Vagina (tissue), 2 donors: ENCODE results near the gene SCFD2. TPM values are rescaled to one million over a fixed set of nuclear protein-coding genes. Genes with fewer than 3 reads are reported as not detected.

Experiments
- DNase-seq, 2 donors: peaks; one replicate each; pipeline ENCODE4 v3.0.0-alpha.2; 2017; ENCODE audit errors: extremely low spot score in 2 of 2
- H3K27ac ChIP-seq: fragments of 200-600 bp; sonication (generic); one replicate; pipeline ENCODE4 v1.5.1; 2019
- H3K27me3 ChIP-seq: fragments of 200-600 bp; sonication (generic); one replicate; pipeline ENCODE4 v1.5.1; 2019
- H3K36me3 ChIP-seq, 2 donors: fragments of 200-600 bp; sonication (generic); one replicate each; pipeline ENCODE4 v1.5.1; 2017 to 2019
- H3K4me1 ChIP-seq: fragments of 200-600 bp; sonication (generic); one replicate; pipeline ENCODE4 v1.5.1; 2019
- H3K4me3 ChIP-seq, 2 donors: fragments of 200-600 bp; sonication (generic); 1 replicate in 1 of 2; 2 replicates in 1 of 2; pipeline ENCODE4 v1.5.1; 2016 to 2019
- H3K9me3 ChIP-seq: fragments of 200-600 bp; sonication (generic); one replicate; pipeline ENCODE4 v1.5.1; 2019
- POLR2A ChIP-seq, 2 donors: fragments of 450-650 bp; IDR thresholded peaks; one replicate each; pipeline ENCODE4 v1.6.1; 2017; ENCODE audit warnings: antibody characterized with exemption in 2 of 2, mild to moderate bottlenecking in 2 of 2, moderate library complexity in 2 of 2
- POLR2AphosphoS5 ChIP-seq, 2 donors: sonication (generic); formaldehyde crosslinking; IDR thresholded peaks; one replicate each; pipeline ENCODE4 v1.9.0; 2017; ENCODE audit warnings: antibody characterized with exemption in 2 of 2, mild to moderate bottlenecking in 2 of 2, low read depth in 1 of 2; ENCODE audit not compliant: insufficient read depth in 1 of 2
- intact Hi-C: fragments of 100-400 bp; cut with DNase I; formaldehyde crosslinking; loops from one replicate; pipeline ENCODE4 v1.15.1; 2023
- total RNA-seq: library from RNA; depleted of rRNA; stranded (reverse); fragments of >200 nt; gene quantifications from one replicate; pipeline ENCODE4 v1.2.3, GENCODE V29; 2016
- TF ChIP-seq, protein P1 (sequence below), 3 experiments: fragments of 450-650 bp in 2 of 3; fragments of 200-600 bp in 1 of 3; sonication (generic) in 1 of 3; IDR thresholded peaks; one replicate each; pipeline ENCODE4 v1.5.1; 2017 to 2019; ENCODE audit warnings: antibody characterized with exemption in 3 of 3, mild to moderate bottlenecking in 2 of 3, moderate library complexity in 2 of 3

Gene SCFD2
- total RNA-seq, 1 donor from 2014 or later, result 33.1 TPM

DNA sequence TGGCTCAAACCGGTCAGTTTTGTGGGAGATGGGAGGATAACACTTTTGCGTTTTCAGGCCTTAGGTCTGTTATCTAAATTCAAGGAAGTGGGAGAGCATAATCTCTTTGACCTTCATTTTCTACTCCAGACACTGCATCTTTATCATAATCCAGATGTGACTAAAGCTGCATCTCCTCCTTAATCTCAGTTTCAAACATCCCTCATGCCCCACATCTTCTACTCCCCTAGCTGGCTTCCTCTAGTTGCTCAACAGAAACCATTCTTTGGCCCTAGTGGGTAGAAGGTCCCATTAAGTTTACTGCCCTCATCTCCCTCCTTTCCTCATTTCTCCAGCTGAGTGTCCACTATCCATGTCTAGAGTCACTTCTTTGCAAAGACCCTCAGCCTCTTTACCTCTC is 522.5 kb downstream of the SCFD2 start:
- intact Hi-C loops, result no loop called here
- Histone ChIP-seq H3K4me3 (no peak overlapping the region), H3K27ac (no peak overlapping the region), H3K4me1 (peaks cover 24% of the 10 kb centered on the region), H3K36me3 (no peaks in the 10 kb centered on the region), H3K9me3 (no peaks in the 10 kb centered on the region), H3K27me3 (no peaks in the 10 kb centered on the region)
- TF ChIP-seq POLR2A (IDR thresholded peaks at IDR 0.05), result no peak
- TF ChIP-seq POLR2AphosphoS5 (IDR thresholded peaks at IDR 0.05; ENCODE audit: insufficient read depth in 1 of 2, low read depth in 1 of 2), result no peak
- TF ChIP-seq, protein P1, sequence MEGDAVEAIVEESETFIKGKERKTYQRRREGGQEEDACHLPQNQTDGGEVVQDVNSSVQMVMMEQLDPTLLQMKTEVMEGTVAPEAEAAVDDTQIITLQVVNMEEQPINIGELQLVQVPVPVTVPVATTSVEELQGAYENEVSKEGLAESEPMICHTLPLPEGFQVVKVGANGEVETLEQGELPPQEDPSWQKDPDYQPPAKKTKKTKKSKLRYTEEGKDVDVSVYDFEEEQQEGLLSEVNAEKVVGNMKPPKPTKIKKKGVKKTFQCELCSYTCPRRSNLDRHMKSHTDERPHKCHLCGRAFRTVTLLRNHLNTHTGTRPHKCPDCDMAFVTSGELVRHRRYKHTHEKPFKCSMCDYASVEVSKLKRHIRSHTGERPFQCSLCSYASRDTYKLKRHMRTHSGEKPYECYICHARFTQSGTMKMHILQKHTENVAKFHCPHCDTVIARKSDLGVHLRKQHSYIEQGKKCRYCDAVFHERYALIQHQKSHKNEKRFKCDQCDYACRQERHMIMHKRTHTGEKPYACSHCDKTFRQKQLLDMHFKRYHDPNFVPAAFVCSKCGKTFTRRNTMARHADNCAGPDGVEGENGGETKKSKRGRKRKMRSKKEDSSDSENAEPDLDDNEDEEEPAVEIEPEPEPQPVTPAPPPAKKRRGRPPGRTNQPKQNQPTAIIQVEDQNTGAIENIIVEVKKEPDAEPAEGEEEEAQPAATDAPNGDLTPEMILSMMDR (IDR thresholded peaks at IDR 0.05), result no peak
- no peak for DNase-seq

DNA sequence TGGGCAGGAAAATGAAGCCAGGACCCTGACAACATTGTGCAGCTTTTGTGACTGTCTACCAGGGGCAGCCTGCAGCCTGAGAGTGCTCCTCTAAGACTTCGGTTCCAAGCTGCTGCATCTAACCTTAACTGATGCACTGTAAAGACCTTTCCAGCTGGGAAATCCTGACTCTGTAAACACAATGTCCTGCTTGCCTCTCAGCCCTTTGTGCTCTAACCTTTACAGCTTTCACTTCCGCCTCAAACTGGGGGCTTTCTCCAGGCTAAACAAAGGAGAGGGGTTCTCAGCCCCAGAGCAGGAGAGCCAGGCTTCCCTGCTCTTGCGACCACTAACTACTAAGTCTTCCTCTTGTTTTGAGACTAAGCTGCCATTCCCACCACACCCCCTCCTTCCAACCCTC is 523.1 kb downstream of the SCFD2 start:
- H3K27me3 ChIP-seq, result no peaks in the 10 kb centered on the region
- DNase-seq, result no peak
- peaks cover 30% of the 10 kb centered on the region for H3K4me1 ChIP-seq
- no peaks in the 10 kb centered on the region for H3K36me3 ChIP-seq
- H3K4me3 ChIP-seq, result no peak overlapping the region
- intact Hi-C loops, result no loop called here
- H3K27ac ChIP-seq, result no peak overlapping the region
- no peak for TF ChIP-seq POLR2AphosphoS5 (IDR thresholded peaks at IDR 0.05; ENCODE audit: insufficient read depth in 1 of 2, low read depth in 1 of 2)
- TF ChIP-seq, protein P1 (IDR thresholded peaks at IDR 0.05), result no peak
- TF ChIP-seq POLR2A (IDR thresholded peaks at IDR 0.05), result no peak
- no peaks in the 10 kb centered on the region for H3K9me3 ChIP-seq

DNA sequence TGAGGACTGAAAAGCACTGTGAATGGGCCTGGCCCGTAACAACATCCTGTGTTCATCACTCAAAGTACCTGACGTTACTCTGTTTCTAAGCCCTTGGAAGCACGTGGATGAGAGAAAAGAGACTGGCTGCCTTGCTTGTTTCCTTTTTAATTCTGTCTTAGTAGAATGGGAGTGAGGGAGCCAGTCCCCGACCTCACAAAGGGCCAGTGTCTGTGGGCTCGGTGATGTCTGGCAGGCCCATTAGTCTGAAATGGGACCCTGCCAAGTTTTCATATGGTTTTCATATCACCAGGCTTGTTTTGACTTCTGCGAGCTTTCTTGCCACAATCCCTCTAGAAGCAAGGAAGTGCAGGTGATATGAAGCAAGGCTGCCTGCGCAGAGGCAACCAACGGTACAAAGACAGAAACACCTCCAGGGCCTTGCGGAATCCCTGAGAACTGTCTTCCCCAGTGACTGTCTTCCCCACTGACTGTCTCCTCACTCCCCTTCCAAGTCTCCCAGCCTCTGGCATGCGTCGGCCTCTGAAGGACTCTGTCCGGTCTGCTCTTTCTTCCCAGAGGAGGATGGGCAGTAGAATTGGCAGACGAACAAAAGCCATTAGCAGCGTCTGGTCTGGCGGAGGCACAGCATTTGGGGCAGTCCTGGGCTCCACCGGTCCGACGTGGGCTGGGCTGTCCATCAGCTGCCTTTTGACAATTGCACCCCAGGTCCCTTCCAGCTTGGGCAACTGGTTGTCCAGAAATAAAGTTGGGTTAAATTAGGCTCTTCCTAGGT is 524.0 kb downstream of the SCFD2 start:
- no peak for DNase-seq
- peaks cover 39% of the 10 kb centered on the region for H3K4me1 ChIP-seq
- no peaks in the 10 kb centered on the region for H3K36me3 ChIP-seq
- H3K4me3 ChIP-seq, result no peak overlapping the region
- intact Hi-C loops, result no loop called here
- no peak overlapping the region for H3K27ac ChIP-seq
- H3K9me3 ChIP-seq, result no peaks in the 10 kb centered on the region
- TF ChIP-seq POLR2A (IDR thresholded peaks at IDR 0.05) (no peak), POLR2AphosphoS5 (IDR thresholded peaks at IDR 0.05; ENCODE audit: insufficient read depth in 1 of 2, low read depth in 1 of 2) (no peak)
- TF ChIP-seq, protein P1 (IDR thresholded peaks at IDR 0.05), result no peak
- no peaks in the 10 kb centered on the region for H3K27me3 ChIP-seq

DNA sequence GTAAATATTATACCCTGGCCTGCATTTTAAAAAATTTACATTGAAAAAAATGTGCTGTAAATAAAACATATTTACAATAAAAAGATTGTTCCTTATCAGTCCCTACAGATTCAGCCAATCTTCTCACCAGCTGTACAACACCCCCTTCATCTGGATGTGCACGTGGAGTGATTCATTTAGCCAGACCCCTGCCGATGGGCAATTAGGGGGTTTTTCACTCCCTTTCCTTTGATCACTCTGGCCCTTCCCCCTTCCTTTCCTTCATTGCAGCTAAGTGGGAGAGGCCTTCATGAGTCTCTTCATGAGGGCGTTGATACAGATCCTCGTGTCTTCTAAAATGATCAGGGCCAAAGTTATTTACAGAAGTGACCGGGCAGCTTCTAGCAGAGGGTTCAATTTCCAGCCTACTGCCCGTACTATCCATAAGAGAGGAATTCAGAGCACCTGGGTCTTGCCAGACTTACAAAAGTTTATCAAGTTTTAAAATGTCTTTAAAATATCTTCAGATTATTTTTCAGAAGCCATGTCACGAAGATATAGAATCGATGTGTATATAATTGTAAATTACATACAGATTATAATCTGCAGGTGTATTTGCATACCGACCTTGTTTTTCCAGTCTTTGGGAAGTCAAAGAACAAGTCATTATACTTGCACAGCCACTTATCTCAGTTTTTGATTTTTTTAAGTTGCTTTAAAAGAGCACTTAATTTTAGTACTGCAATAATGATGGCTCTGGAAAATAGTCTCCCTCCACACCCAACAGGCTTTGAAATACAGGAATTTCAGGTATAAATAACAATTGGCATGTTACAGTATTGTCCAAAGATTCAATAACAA is 525.1 kb downstream of the SCFD2 start:
- Histone ChIP-seq H3K4me3 (no peak overlapping the region), H3K36me3 (no peaks in the 10 kb centered on the region), H3K4me1 (peaks cover 39% of the 10 kb centered on the region), H3K27ac (no peak overlapping the region), H3K27me3 (no peaks in the 10 kb centered on the region), H3K9me3 (no peaks in the 10 kb centered on the region)
- TF ChIP-seq POLR2A (IDR thresholded peaks at IDR 0.05) (no peak), POLR2AphosphoS5 (IDR thresholded peaks at IDR 0.05; ENCODE audit: insufficient read depth in 1 of 2, low read depth in 1 of 2) (no peak)
- TF ChIP-seq, protein P1 (IDR thresholded peaks at IDR 0.05), result no peak
- no peak for DNase-seq
- intact Hi-C loops, result no loop called here
